GM12892 (cell line): ENCODE measurements around the gene SPANXN4.

Experiments
- POLR2A ChIP-seq: IDR thresholded peaks from 2 replicates; pipeline ENCODE4 v1.6.1; 2011; ENCODE audit warnings: low read depth, low read length, control low read depth
- POLR2AphosphoS5 ChIP-seq: IDR thresholded peaks from 2 replicates; pipeline ENCODE4 v1.6.1; 2011; ENCODE audit warnings: low read depth, low read length, control low read depth
- TAF1 ChIP-seq: IDR thresholded peaks from 2 replicates; pipeline ENCODE4 v1.6.1; 2011; ENCODE audit warnings: low read depth, mild to moderate bottlenecking, control low read depth, low read length, borderline replicate concordance

DNA sequence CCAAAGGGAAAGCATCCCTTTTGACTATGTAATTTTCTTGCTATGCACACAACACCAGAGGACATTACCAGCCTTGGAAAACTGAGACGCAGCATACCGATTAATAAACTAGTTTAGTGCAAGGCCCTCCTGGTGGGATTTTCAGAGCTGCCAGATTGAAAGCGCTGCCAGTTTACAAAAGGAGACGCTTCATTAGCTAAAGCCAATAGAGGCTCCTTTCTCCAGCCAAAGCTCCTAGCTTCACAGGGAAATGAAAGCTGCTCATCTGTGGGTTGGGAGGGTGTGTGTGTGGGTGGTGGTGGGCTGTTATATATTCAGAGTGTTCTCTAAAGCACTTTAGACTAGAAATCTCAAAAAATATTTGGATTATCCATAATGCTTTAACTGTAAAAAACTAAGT is 32.4 kb downstream of the SPANXN4 start:
- no peak for TF ChIP-seq POLR2A
- no peak for TF ChIP-seq POLR2AphosphoS5
- TF ChIP-seq TAF1: no peak
